K562 (cell line): ENCODE data around the gene PXK. TPM values are rescaled to one million over a fixed set of nuclear protein-coding genes. Genes with fewer than 3 reads are reported as not detected.

Experiments
- ATAC-seq: fragments of 200-7000 bp; cut with Tn5 transposase; 3 replicates; pipeline ENCODE4 v1.9.1; 2020; ENCODE audit warnings: moderate library complexity
- BruUV-seq: library from RNA; stranded (reverse); fragments of 400-500 nt; replicated peaks from 2 replicates; lab custom pipeline; 2021; lab: Mats Ljungman, UMichigan
- CTCF ChIA-PET: fragments of 300-600 bp; formaldehyde crosslinking; extraction: SDS; loops from one replicate; lab custom pipeline; 2021; ENCODE audit warnings: low intra/inter-chr PET ratio; lab: Yijun Ruan, JAX
- POLR2A ChIA-PET: fragments of 300-600, 350-650 bp; sonication (Branson Sonifier 250); formaldehyde crosslinking; extraction: SDS; loops from one replicate; lab custom pipeline; 2021; ENCODE audit warnings: antibody characterized with exemption, inconsistent platforms; lab: Yijun Ruan, JAX
- DNase-seq, 4 experiments: peaks; one replicate each; pipeline versions ENCODE4 v3.0.0 to v3.0.0-alpha.2; 2011 to 2018; ENCODE audit warnings: low spot score in 3 of 4, mixed read lengths in 3 of 4; ENCODE audit errors: extremely low read depth in 1 of 4
- FAIRE-seq: peaks from 2 replicates; lab custom pipeline; 2011; peaks lifted over from hg19 to GRCh38; lab: Jason Lieb, UNC
- H2AFZ ChIP-seq: 2 replicates; pipeline ENCODE4 v1.6.0; 2011; ENCODE audit warnings: low read depth, low read length, control low read depth, inconsistent platforms
- H3K27ac ChIP-seq: fragments of 200-600 bp; 3 replicates; pipeline ENCODE4 v1.8.0; 2011; ENCODE audit warnings: low read depth, mild to moderate bottlenecking, control low read depth, inconsistent platforms, low read length, moderate library complexity, mixed read lengths; ENCODE audit errors: extremely low read depth
- H3K27me3 ChIP-seq, 2 experiments: fragments of 300-600 bp in 1 of 2; 2 replicates in 1 of 2; 3 replicates in 1 of 2; pipeline versions ENCODE4 v1.6.0 to v1.8.0; 2011; ENCODE audit warnings: inconsistent platforms in 2 of 2, low read length in 2 of 2, mild to moderate bottlenecking in 1 of 2, mixed read lengths in 1 of 2, moderate library complexity in 1 of 2; ENCODE audit not compliant: control insufficient read depth in 2 of 2, insufficient read depth in 2 of 2
- H3K36me3 ChIP-seq: fragments of 300-600 bp; 3 replicates; pipeline ENCODE4 v1.8.0; 2011; ENCODE audit warnings: mild to moderate bottlenecking, low read length, inconsistent platforms; ENCODE audit not compliant: control insufficient read depth, insufficient read depth
- H3K4me1 ChIP-seq, 2 experiments: fragments of 200-600 bp in 1 of 2; replicated peaks in 1 of 2; 2 replicates in 1 of 2; 3 replicates in 1 of 2; pipeline versions ENCODE4 v1.5.1 to v1.8.0; 2011; ENCODE audit warnings: inconsistent platforms in 2 of 2, low read length in 2 of 2, mild to moderate bottlenecking in 1 of 2, mixed read lengths in 1 of 2, moderate library complexity in 1 of 2; ENCODE audit not compliant: control insufficient read depth in 2 of 2, insufficient read depth in 2 of 2
- H3K4me2 ChIP-seq: 2 replicates; pipeline ENCODE4 v1.6.1; 2011; ENCODE audit warnings: low read length, control low read depth, inconsistent platforms, mixed read lengths; ENCODE audit not compliant: insufficient read depth
- H3K4me3 ChIP-seq: fragments of 200-600 bp; sonication (generic), shearing (Covaris generic); 2 replicates; pipeline ENCODE4 v1.5.1; 2016; ENCODE audit warnings: control low read depth, inconsistent platforms
- H3K79me2 ChIP-seq: fragments of 200-600 bp; 3 replicates; pipeline ENCODE4 v1.8.0; 2011; ENCODE audit warnings: low read length, inconsistent platforms; ENCODE audit not compliant: control insufficient read depth, insufficient read depth
- H3K9ac ChIP-seq, 2 experiments: 2 replicates each; pipeline versions ENCODE4 v1.6.0 to v1.6.1; 2011; ENCODE audit warnings: low read depth in 2 of 2, low read length in 2 of 2, control low read depth in 1 of 2, inconsistent platforms in 1 of 2, mild to moderate bottlenecking in 1 of 2, mixed read lengths in 1 of 2; ENCODE audit not compliant: insufficient read depth in 1 of 2
- H3K9me1 ChIP-seq: one replicate; pipeline ENCODE4 v1.6.0; 2011; ENCODE audit warnings: inconsistent platforms, mild to moderate bottlenecking, low read length, moderate library complexity; ENCODE audit not compliant: control insufficient read depth, insufficient read depth
- H3K9me3 ChIP-seq: replicated peaks from 2 replicates; pipeline ENCODE4 v1.5.1; 2011; ENCODE audit warnings: low read depth, low read length, inconsistent platforms; ENCODE audit not compliant: control insufficient read depth, insufficient read depth
- H4K20me1 ChIP-seq: replicated peaks from 2 replicates; pipeline ENCODE4 v1.6.1; 2011; ENCODE audit warnings: low read length, inconsistent platforms, mixed read lengths; ENCODE audit not compliant: control insufficient read depth, insufficient read depth
- ARID1B ChIP-seq: fragments of 450-650 bp; IDR thresholded peaks from 2 replicates; pipeline ENCODE4 v1.6.1; 2016; ENCODE audit warnings: antibody characterized with exemption, mild to moderate bottlenecking, inconsistent platforms
- CBFA2T2 ChIP-seq: fragments of 450-650 bp; conservative IDR thresholded peaks from 2 replicates; pipeline ENCODE4 v1.6.1; 2017; ENCODE audit warnings: mild to moderate bottlenecking
- CBFA2T3 ChIP-seq: fragments of 450-650 bp; IDR thresholded peaks from 2 replicates; pipeline ENCODE4 v1.6.1; 2017
- CXXC5 ChIP-seq: fragments of 250-450 bp; sonication (Bioruptor Pico); IDR thresholded peaks from 2 replicates; pipeline ENCODE4 v1.8.0; 2022; ENCODE audit warnings: inconsistent platforms, mild to moderate bottlenecking, moderate library complexity
- HDAC2 ChIP-seq: fragments of 450-650 bp; IDR thresholded peaks from 2 replicates; pipeline ENCODE4 v1.6.1; 2016; ENCODE audit warnings: mild to moderate bottlenecking
- LEF1 ChIP-seq: fragments of 450-650 bp; IDR thresholded peaks from 2 replicates; pipeline ENCODE4 v1.6.1; 2016; ENCODE audit warnings: mild to moderate bottlenecking
- MEIS2 ChIP-seq: fragments of 450-650 bp; IDR thresholded peaks from 2 replicates; pipeline ENCODE4 v1.6.1; 2014; ENCODE audit warnings: mild to moderate bottlenecking; ENCODE audit not compliant: partially characterized antibody
- PHTF2 ChIP-seq: fragments of 250-450 bp; sonication (Bioruptor Pico); IDR thresholded peaks from 2 replicates; pipeline ENCODE4 v1.5.0; 2021; ENCODE audit warnings: mild to moderate bottlenecking
- SMARCA4 ChIP-seq: fragments of 450-650 bp; IDR thresholded peaks from 2 replicates; pipeline ENCODE4 v1.6.1; 2016
- SUPT5H ChIP-seq: fragments of 450-650 bp; IDR thresholded peaks from 2 replicates; pipeline ENCODE4 v1.6.1; 2016
- TAL1 ChIP-seq: fragments of 450-650 bp; IDR thresholded peaks from 2 replicates; pipeline ENCODE4 v1.6.1; 2016; ENCODE audit warnings: mild to moderate bottlenecking
- TCF3 ChIP-seq: sonication (generic); formaldehyde crosslinking; IDR thresholded peaks from 2 replicates; pipeline ENCODE4 v1.4.0; 2020; ENCODE audit warnings: mild to moderate bottlenecking, missing genetic modification reagents
- ZFP30 ChIP-seq: fragments of 250-450 bp; sonication (Bioruptor Pico); IDR thresholded peaks from 2 replicates; pipeline ENCODE4 v1.8.0; 2022; ENCODE audit warnings: moderate library complexity, mild to moderate bottlenecking, inconsistent platforms, borderline replicate concordance
- ZNF316 ChIP-seq: fragments of 450-650 bp; IDR thresholded peaks from 2 replicates; pipeline ENCODE4 v1.6.1; 2016
- ZNF589 ChIP-seq: fragments of 200-800 bp; sonication (Bioruptor generic); IDR thresholded peaks from 2 replicates; pipeline ENCODE4 v1.6.1; 2016; ENCODE audit warnings: low read depth, missing genetic modification characterization, missing compliant biosample characterization
- WGBS: fragments of 100-300 bp; shearing (Covaris generic); methylation state at CpG from one replicate; pipeline ENCODE4 v1.1.6; 2016; ENCODE audit warnings: low coverage, mixed read lengths; ENCODE audit not compliant: insufficient coverage; ENCODE audit errors: missing lambda C conversion rate; 5-methylcytosine and 5-hydroxymethylcytosine counted together
- in situ Hi-C: fragments of 300-500 bp; cut with MboI; formaldehyde crosslinking; loops from 4 replicates; pipeline ENCODE4 v1.15.0; 2018; ENCODE audit warnings: inconsistent platforms, mixed read lengths
- intact Hi-C: fragments of 100-400 bp; cut with micrococcal nuclease; formaldehyde crosslinking; loops from 2 replicates; pipeline ENCODE4 v1.14.2; 2022
- polyA plus RNA-seq, 8 experiments: library from polyadenylated mRNA; depleted of rRNA in 4 of 8; stranded (reverse) in 5 of 8; unstranded in 3 of 8; fragments of >200 nt; fragmentation: Nextera tagmentation in 2 of 8; fragmentation: Illumina TruSeq in 1 of 8; extraction: Ambion mirVana in 2 of 8; extraction: Trizol in 1 of 8; gene quantifications; 2 replicates each; pipeline versions ENCODE4 v1.2.1 to v1.2.3, GENCODE V29; 2011 to 2014; ENCODE audit warnings: inconsistent platforms in 1 of 8, missing spikeins in 1 of 8
- total RNA-seq, 7 experiments: library from RNA; depleted of rRNA in 6 of 7; stranded (reverse); fragments of >200 nt in 6 of 7; fragmentation: Illumina TruSeq in 2 of 7; extraction: Trizol in 2 of 7; gene quantifications; 2 replicates each; pipeline versions ENCODE4 v1.2.1 to v1.2.3, GENCODE V29; 2011 to 2021; ENCODE audit warnings: low replicate concordance in 1 of 7
- TF ChIP-seq, protein P1 (sequence below), 2 experiments: fragments of 200-800 bp in 1 of 2; sonication (Bioruptor generic) in 1 of 2; sonication (generic) in 1 of 2; formaldehyde crosslinking in 1 of 2; IDR thresholded peaks in 1 of 2; conservative IDR thresholded peaks in 1 of 2; 2 replicates each; pipeline versions ENCODE4 v1.5.0 to v1.6.1; 2016 to 2020; ENCODE audit warnings: missing compliant biosample characterization in 1 of 2, missing genetic modification characterization in 1 of 2, missing genetic modification reagents in 1 of 2
- TF ChIP-seq, protein P2 (sequence below): fragments of 450-650 bp; formaldehyde crosslinking; IDR thresholded peaks from 2 replicates; pipeline ENCODE4 v1.4.0; 2020; ENCODE audit warnings: mild to moderate bottlenecking, mixed read lengths
- TF ChIP-seq, protein P3 (sequence below): sonication (generic); formaldehyde crosslinking; IDR thresholded peaks from 2 replicates; pipeline ENCODE4 v1.8.0; 2022; ENCODE audit warnings: mild to moderate bottlenecking, missing genetic modification reagents
- TF ChIP-seq, protein P4 (sequence below): fragments of 250-450 bp; sonication (Bioruptor Pico); IDR thresholded peaks from 2 replicates; pipeline ENCODE4 v1.4.0; 2020

Gene PXK
- total and polyA plus RNA-seq, 9 of the 15 experiments (the other 6 are each of a cell fraction or from before 2014, with no cell fraction given): 3.3 to 19.9 (median 11.3) TPM

DNA sequence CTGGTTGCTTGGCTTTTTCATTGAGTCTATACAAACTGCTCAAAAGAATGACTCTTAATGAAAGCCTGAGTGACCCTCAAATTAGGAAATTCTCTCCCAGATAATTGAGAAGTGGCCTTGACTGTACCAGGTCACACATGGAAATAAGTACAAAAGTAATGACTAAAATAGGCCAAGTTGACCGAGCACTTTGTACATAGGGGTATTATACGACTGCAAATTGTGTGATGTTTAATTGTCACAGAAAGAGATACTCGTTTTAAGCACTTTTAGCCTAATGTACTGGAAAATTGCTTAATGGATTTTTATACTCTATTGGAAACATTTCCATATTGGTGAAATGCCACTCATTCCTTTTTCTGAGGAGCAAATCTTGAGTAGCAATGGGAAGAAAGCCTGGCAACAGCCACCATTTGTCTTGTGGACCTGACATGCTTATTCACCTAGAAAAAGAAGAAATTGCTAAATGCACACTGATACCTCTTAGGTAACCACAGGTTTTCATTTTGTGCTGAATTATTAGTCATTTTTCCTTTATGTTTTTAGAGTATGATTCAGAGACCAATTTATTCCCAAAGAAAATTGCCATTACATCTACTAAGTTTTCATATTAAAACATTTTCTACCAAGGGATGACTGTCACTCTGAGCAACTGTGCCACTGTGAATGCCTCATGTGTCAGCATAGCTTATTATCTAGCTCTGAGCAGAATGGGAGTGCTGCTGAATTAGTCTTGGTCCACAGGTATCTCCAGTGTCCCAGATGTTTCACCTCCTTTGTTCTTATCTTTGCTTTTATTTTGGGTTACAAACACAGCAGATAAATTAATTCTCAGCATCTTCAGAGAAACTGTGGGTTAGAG, 8.9 kb upstream of the PXK start:
- POLR2A ChIA-PET: interaction anchor here (1.2 to 1.9 kb wide), 2 partner anchors 16 to 18 kb away, joined by 4 to 5 read pairs; partner anchors contain the start of genes HTD2 and RPP14
- no TSS peak for BruUV-seq
- H3K4me1 ChIP-seq: peaks cover 9 to 11% of the 10 kb centered on the region in 2 experiments; a peak in 4 of 5 replicates
- H2AFZ ChIP-seq: no peak overlapping the region
- intact Hi-C loops (loop anchor here (5.0 kb wide), 1 partner anchor 209 kb away; no protein-coding TSS in a partner anchor), in situ Hi-C loops (no loop called here)
- H3K9me3 ChIP-seq: no peaks in the 10 kb centered on the region
- CTCF ChIA-PET: no interaction called here
- WGBS: 45% methylated on average over 3 of the region's 3 CpGs
- no peak overlapping the region for H3K27ac ChIP-seq
- FAIRE-seq: no peak
- no peaks in the 10 kb centered on the region for H4K20me1 ChIP-seq
- ATAC-seq: peak; percentile 61
- H3K79me2 ChIP-seq: no peaks in the 10 kb centered on the region
- H3K4me3 ChIP-seq: no peak overlapping the region
- no peaks in the 10 kb centered on the region for H3K9me1 ChIP-seq
- no peak overlapping the region for H3K4me2 ChIP-seq
- peak in 1 of 4 experiments; percentile 46 for DNase-seq
- peaks cover 15% of the 10 kb centered on the region; the same call in 2 of the 3 replicates for H3K36me3 ChIP-seq
- H3K9ac ChIP-seq: no peak overlapping the region; a peak in 1 of 4 replicates
- no peaks in the 10 kb centered on the region for H3K27me3 ChIP-seq
- no peak for TF ChIP-seq PHTF2 (CRISPR knock-in tag)
- peak; percentile 21; the same call in 1 of the 2 replicates for TF ChIP-seq SMARCA4
- TF ChIP-seq, protein P1, sequence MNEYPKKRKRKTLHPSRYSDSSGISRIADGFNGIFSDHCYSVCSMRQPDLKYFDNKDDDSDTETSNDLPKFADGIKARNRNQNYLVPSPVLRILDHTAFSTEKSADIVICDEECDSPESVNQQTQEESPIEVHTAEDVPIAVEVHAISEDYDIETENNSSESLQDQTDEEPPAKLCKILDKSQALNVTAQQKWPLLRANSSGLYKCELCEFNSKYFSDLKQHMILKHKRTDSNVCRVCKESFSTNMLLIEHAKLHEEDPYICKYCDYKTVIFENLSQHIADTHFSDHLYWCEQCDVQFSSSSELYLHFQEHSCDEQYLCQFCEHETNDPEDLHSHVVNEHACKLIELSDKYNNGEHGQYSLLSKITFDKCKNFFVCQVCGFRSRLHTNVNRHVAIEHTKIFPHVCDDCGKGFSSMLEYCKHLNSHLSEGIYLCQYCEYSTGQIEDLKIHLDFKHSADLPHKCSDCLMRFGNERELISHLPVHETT (CRISPR knock-in tag; conservative IDR thresholded peaks at IDR 0.05 in 1 of 2, IDR thresholded peaks at IDR 0.05 in 1 of 2): no peak
- TF ChIP-seq ZFP30 (CRISPR knock-in tag): no peak
- TF ChIP-seq HDAC2: no peak
- TF ChIP-seq, protein P2, sequence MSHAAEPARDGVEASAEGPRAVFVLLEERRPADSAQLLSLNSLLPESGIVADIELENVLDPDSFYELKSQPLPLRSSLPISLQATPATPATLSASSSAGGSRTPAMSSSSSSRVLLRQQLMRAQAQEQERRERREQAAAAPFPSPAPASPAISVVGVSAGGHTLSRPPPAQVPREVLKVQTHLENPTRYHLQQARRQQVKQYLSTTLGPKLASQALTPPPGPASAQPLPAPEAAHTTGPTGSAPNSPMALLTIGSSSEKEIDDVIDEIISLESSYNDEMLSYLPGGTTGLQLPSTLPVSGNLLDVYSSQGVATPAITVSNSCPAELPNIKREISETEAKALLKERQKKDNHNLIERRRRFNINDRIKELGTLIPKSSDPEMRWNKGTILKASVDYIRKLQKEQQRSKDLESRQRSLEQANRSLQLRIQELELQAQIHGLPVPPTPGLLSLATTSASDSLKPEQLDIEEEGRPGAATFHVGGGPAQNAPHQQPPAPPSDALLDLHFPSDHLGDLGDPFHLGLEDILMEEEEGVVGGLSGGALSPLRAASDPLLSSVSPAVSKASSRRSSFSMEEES (CRISPR knock-in tag): no peak
- peak; percentile 61 for TF ChIP-seq CBFA2T2
- TF ChIP-seq ZNF589 (CRISPR knock-in tag): no peak
- peak; percentile 49 for TF ChIP-seq ARID1B
- peak; percentile 79 for TF ChIP-seq CBFA2T3
- TF ChIP-seq LEF1: no peak
- TF ChIP-seq SUPT5H: no peak
- TF ChIP-seq CXXC5 (CRISPR knock-in tag): no peak
- TF ChIP-seq ZNF316: no peak
- TF ChIP-seq, protein P3, sequence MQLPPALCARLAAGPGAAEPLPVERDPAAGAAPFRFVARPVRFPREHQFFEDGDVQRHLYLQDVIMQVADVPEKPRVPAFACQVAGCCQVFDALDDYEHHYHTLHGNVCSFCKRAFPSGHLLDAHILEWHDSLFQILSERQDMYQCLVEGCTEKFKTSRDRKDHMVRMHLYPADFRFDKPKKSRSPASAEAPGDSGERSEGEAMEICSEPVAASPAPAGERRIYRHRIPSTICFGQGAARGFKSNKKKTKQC (CRISPR knock-in tag): no peak
- peak; percentile 53; the same call in 1 of the 2 replicates for TF ChIP-seq TCF3 (CRISPR knock-in tag)
- no peak for TF ChIP-seq MEIS2
- TF ChIP-seq TAL1: peak; percentile 52; the same call in 1 of the 2 replicates
- TF ChIP-seq, protein P4, sequence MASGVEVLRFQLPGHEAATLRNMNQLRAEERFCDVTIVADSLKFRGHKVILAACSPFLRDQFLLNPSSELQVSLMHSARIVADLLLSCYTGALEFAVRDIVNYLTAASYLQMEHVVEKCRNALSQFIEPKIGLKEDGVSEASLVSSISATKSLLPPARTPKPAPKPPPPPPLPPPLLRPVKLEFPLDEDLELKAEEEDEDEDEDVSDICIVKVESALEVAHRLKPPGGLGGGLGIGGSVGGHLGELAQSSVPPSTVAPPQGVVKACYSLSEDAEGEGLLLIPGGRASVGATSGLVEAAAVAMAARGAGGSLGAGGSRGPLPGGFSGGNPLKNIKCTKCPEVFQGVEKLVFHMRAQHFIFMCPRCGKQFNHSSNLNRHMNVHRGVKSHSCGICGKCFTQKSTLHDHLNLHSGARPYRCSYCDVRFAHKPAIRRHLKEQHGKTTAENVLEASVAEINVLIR (CRISPR knock-in tag): no peak
